Activated CD8-positive, alpha-beta memory T cell treated with anti-CD3 and anti-CD28 coated beads for 24 hours (primary cell): Measurements from ENCODE around the gene RELA.
A peak's percentile ranks its signal among the peaks of the same experiment; 100 is the strongest.
"Not testable (repeated sequence)": the region's sequence is repeated elsewhere in the genome, so short reads cannot be mapped to it uniquely, and the experiment has no call there.

ENCODE experiments used
- DNase-seq: peaks from one replicate; pipeline ENCODE4 v3.0.0-alpha.2; 2020

The RELA gene

DNA sequence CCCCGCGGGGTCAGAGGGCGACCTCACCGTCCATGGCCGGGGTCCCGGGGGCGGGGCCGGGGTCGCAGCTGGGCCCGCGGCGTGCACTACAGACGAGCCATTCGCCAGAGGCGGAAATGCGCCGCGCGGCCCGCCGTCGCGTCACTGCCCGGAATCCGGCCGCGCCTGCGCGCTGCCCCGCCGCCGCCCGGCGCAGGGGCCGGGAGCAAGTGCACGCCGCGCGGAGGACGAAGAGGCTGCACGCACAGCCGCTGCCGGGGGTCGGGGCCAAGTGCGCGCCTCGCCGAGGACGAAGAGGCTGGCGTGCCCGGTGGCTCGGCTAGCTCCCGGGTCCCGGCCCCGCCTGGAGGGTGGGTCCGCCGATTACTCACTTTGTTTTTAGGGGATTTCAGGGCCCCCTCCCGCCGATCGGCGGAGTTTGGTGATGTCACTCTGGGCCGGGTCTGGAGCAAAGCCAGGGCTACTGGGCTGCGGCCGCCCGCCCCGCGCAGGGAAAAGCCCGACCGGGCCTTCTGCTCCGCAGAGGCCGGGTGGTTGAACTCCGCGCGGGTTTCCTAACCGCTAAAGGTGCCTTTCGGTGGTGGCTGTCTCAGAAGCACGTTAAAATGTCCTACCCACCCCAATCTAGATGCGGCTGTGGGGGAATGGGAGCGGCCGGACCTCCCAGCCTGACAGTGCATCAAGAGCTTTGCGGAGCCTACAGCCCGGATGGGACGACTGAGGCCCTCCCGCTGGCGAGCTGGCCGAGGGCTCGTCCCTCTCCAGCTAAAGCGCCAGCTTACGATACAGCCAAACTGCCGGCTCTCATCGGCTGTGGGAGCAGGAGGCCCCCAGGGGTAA is at the start of gene RELA:
TSS of gene RELA (minus strand) at position 118 of the 840 bp plus-strand sequence. CDS start at position 34, 84 bp downstream.
- DNase-seq: peak; percentile 93

DNA sequence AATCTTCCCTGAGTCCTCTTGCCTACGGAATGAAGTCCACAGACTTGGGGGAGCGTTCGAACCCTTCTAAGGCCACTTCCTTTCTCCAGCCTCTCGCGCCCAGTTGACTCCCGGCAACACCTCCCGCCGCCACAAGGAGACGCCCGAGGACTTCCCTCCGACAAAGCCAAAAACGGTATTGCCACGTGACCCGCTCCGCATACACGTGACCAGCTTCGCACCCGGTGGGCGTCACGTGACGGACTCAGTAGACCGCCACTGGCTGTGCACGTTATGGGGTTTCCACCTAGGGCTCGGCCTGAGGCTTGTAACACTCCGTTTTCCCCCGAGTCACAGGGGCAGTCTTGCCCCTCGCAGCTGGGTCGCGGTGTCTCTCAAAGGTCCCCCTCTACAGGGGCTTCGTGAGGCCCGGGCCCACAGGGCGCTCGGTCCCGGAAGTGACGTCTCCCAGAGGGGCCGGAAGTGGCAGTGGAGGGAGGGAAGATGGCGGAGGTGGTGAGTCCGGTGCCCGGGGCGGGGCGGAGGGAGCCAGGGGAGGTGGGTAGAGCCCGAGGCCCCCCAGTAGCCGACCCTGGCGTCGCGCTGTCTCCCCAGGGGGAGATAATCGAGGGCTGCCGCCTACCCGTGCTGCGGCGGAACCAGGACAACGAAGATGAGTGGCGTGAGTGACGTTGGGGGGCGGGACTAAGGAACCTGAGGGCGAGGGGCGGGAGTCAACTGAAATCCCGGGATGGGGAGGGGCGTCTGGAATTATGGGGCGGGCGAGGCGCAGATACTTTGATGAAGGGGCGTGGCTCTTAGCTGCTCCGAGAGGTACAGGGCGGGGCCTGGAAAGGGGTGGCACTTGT is 49.3 kb upstream of the RELA start, which contains the start of gene KAT5:
TSS of gene KAT5 (plus strand) at position 468 of the 848 bp plus-strand sequence. CDS start at position 484, 16 bp downstream.
- DNase-seq: peak; percentile 99

- no peak for DNase-seq
These were observed 47.7 kb upstream of the RELA start for GRCh38 chr11:65710421-65710820.

- no peak for DNase-seq
These were observed 46.9 kb upstream of the RELA start for GRCh38 chr11:65709661-65710060.

- no peak for DNase-seq
These were observed 45.7 kb upstream of the RELA start for GRCh38 chr11:65708451-65708850.

GRCh38 chr11:65707002-65707401 is 44.3 kb upstream of the RELA start:
- not testable (repeated sequence) for DNase-seq

- DNase-seq: peak; percentile 87
These were observed 43.6 kb upstream of the RELA start for GRCh38 chr11:65706303-65706763.

GRCh38 chr11:65703846-65704245 is 41.1 kb upstream of the RELA start:
- DNase-seq: no peak

GRCh38 chr11:65701686-65702085 is 39.0 kb upstream of the RELA start:
- no peak for DNase-seq

DNA sequence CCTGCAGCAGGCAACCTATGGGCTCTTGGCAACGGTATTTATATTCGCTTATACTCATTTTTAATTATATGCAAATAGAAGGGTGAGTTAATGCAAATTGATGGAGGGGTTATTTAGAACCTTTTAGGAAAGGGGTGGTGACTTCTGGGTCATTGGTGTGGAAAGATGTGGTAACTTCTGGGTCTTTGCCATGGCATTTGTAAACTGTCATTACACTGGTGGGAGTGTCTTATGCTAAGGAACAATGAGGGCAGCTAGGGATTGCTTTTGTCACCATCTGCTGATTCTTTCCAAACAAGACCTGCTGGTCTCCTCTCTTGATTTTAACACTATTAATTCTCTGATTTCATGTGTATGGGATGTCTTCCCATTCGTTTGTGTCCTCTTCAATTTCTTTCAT is 37.7 kb upstream of the RELA start:
- no peak for DNase-seq

GRCh38 chr11:65699306-65699705 is 36.6 kb upstream of the RELA start:
- DNase-seq: no peak

GRCh38 chr11:65698205-65698604 is 35.5 kb upstream of the RELA start:
- no peak for DNase-seq

GRCh38 chr11:65696802-65697552 is 34.3 kb upstream of the RELA start:
- no peak for DNase-seq

DNA sequence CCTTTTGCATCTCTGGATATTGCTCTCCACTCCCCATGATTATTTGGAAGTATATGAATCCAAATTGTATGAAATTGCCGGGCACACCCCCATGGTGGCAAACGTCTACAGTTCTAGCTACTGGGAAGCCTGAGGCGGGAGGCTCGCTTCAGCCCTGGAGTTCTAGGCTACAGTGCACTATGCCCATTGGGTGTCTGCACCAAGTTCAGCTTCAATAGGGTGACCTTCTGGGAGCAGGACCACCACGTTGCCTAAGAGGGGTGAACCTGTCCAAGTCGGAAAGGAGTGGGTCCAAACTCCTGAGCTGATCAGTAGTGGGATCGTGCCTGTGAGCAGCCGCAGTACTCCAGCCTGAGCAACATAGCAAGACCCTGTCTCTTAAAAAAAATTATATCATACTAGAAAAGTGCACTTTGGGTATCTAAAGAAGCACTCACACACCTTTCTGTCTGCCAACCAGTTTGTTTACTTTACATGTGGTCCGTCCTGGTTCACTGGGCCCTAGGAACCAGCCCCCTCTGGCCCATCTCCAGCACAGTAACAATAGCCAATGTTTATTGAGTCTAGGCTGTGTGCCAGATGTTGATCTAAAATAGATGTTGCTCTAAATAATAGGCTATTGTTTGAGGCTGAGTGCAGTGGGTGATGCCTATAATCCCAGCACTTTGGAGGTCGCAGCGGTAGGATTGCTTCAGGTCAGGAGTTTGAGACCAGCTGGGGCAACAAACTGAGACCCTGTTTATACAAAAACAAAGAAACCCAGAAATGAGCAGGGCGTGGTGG is 32.9 kb upstream of the RELA start:
- no peak for DNase-seq

DNA sequence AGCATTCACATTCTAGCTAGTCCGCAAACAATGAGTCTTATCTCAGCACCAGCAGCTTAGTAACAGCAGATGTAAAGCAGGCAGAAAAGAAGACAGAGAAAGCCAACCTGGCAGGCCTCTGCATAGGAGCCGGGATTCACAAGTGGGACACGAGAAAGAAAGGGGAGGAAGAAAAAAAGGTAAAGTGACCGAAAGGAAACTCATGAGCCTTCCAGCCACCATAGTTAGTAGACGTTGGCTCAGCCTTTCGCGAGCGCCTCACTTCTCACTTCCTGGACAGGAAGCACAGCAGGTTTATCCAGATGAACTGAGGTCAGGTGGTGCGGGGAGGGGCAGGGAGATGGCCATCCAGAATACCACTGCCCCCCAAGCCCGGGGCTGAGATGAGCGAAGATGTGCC is 29.7 kb upstream of the RELA start:
- no peak for DNase-seq

DNA sequence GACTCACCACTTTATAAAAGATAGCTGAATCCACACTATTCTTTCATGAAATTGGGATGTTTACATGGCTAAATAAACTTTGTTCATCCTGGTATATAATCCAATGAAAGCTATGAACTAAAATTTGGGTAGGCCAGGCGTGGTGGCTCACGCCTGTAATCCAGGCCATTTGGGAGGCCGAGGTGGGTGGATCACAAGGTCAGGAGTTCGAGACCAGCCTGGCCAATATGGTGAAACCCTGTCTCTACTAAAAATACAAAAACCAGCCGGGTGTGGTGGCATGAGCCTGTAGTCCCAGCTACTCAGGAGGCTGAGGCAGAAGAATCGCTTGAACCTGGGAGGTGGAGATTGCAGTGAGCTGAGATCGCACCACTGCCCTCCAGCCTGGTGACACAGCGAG is 29.1 kb upstream of the RELA start:
- not testable (repeated sequence) for DNase-seq

GRCh38 chr11:65685981-65686380 is 23.3 kb upstream of the RELA start:
- DNase-seq: no peak

GRCh38 chr11:65683480-65683879 is 20.8 kb upstream of the RELA start:
- DNase-seq: not testable (repeated sequence)

- DNase-seq: no peak
These were observed 17.6 kb upstream of the RELA start for GRCh38 chr11:65680192-65680743.

DNA sequence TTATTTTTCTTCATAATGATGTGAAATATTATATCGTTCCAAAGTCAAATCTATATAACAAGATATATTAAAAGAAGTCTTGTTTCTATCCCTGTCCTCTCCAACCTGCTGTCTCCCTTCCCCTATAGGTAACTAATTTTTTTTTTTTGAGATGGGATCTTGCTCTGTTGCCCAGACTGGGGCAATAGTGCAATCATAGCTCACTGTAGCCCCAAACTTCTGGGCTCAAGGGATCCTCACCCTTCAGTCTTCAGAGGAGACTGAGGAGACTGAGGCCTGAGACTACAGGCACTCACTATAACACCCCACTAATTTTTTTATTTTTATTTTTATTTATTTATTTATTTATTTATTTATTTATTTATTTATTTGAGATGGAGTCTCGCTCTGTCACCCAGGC is 10.3 kb upstream of the RELA start:
- no peak for DNase-seq

- DNase-seq: no peak
These were observed 9.6 kb upstream of the RELA start for GRCh38 chr11:65672180-65672860.
